ENCODE results near the gene HTR4.
"Not testable (repeated sequence)": the region's sequence is repeated elsewhere in the genome, so short reads cannot be mapped to it uniquely, and the experiment has no call there.

HTR4 gene, protein sequence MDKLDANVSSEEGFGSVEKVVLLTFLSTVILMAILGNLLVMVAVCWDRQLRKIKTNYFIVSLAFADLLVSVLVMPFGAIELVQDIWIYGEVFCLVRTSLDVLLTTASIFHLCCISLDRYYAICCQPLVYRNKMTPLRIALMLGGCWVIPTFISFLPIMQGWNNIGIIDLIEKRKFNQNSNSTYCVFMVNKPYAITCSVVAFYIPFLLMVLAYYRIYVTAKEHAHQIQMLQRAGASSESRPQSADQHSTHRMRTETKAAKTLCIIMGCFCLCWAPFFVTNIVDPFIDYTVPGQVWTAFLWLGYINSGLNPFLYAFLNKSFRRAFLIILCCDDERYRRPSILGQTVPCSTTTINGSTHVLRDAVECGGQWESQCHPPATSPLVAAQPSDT

GRCh38 chr5:148653836-148654781, at the start of gene HTR4:
HTR4 (minus strand) TSS chr5:148654527; CDS start chr5:148637014, 17,513 bp downstream.
- DNase-seq: no peak

GRCh38 chr5:148702019-148702596, 47.8 kb upstream of the HTR4 start:
- DNase-seq: no peak

DNA sequence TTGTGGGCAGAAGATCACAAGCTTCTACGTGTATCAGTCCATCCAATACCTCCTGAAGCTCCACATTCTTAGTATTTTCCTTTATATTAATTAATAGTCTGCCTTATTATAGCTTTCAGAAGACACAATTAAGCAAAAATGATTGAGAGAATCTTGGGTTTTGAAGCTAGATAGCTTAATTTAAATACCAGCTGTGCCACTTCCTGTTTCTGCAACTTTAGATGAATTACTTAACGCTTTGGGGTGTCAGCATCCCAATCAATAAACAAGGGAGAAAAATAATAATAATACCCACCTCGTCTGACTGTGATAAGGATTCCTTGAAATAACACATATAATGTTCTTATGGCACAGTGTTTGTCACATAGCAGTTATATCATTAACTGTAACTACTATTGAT, 44.7 kb upstream of the HTR4 start:
- DNase-seq: no peak

DNA sequence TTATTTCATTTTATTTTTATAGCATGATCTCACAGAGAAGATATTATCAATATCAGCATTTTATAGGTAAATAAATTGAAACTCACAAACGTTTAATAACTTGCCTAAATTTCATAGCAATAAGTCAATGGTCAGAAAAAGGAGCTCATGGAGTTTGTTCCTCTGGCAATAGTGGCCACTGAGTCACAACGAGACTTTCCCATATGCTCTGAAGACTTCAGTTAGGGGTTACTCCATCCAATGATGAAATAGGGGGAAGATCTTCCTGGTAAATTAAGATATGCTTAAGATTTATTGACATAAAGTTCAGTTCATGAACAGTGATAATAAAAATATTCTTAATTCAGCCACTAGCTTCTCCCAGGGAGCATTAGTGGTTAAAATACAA, 43.5 kb upstream of the HTR4 start:
- DNase-seq: no peak

- no peak for DNase-seq
Measured at GRCh38 chr5:148697180-148697808, 43.0 kb upstream of the HTR4 start.

GRCh38 chr5:148696187-148697036, 42.1 kb upstream of the HTR4 start:
- DNase-seq: no peak

DNA sequence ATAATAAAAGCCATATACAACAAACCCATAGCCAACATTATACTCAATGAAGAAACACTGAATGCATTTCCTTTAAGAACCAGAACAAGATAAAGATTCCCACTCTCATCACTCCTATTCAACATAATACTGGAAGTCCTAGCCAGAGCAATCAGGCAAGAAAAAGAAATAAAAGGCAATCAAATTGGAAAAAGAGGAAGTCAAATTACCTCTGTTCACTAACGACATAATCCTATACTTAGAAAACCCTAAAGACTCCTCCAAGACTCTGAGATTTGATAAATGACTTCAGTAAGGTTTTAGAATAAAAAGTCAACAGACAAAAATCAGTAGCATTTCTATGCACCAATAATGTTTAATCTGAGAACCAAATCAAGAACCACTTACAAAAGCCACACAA, 36.6 kb upstream of the HTR4 start:
- no peak for DNase-seq

GRCh38 chr5:148688787-148689186, 34.5 kb upstream of the HTR4 start:
- DNase-seq: no peak

DNA sequence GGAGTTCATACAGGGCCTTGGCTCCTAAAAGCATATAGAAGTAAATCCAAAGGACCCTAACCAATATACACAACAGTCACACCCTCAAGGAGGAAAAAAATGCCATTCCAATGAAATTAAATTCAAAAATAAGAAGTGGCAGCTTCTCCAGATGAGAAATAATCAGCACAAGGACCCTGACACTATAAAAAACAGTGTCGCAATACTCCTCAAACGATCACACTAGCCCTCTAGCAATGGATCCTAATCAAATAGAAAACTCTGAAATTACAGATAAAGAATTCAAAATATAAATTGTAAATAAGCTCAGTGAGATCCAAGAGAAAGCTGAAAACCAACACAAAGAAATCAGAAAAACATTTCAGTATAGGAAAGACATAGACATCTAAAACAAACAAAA, 33.5 kb upstream of the HTR4 start:
- DNase-seq: no peak

GRCh38 chr5:148687427-148687826, 33.1 kb upstream of the HTR4 start:
- DNase-seq: no peak

DNA sequence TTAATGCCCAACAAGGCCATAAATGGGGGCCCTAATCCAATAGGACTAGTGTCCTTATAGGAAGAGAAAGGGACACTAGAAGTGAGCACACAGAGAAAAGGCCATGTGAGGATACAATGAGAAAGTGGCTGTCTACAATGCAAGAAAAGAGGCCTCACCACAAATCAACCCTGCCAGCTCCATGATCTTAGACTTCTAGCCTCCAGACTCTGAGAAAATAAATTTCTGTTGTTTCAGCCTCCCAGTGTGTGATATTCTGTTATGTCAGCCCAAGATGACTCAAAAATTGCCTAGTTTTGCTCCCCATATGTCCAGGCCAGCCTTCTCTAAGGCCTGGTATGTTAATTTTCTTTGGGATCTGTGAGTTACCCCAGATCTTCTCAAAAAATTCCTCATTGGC, 32.3 kb upstream of the HTR4 start:
- DNase-seq: no peak

GRCh38 chr5:148685520-148686134, 31.3 kb upstream of the HTR4 start:
- DNase-seq: no peak

- DNase-seq: no peak
Measured at GRCh38 chr5:148684528-148684927, 30.2 kb upstream of the HTR4 start.

- no peak for DNase-seq
Measured at GRCh38 chr5:148683651-148684050, 29.3 kb upstream of the HTR4 start.

DNA sequence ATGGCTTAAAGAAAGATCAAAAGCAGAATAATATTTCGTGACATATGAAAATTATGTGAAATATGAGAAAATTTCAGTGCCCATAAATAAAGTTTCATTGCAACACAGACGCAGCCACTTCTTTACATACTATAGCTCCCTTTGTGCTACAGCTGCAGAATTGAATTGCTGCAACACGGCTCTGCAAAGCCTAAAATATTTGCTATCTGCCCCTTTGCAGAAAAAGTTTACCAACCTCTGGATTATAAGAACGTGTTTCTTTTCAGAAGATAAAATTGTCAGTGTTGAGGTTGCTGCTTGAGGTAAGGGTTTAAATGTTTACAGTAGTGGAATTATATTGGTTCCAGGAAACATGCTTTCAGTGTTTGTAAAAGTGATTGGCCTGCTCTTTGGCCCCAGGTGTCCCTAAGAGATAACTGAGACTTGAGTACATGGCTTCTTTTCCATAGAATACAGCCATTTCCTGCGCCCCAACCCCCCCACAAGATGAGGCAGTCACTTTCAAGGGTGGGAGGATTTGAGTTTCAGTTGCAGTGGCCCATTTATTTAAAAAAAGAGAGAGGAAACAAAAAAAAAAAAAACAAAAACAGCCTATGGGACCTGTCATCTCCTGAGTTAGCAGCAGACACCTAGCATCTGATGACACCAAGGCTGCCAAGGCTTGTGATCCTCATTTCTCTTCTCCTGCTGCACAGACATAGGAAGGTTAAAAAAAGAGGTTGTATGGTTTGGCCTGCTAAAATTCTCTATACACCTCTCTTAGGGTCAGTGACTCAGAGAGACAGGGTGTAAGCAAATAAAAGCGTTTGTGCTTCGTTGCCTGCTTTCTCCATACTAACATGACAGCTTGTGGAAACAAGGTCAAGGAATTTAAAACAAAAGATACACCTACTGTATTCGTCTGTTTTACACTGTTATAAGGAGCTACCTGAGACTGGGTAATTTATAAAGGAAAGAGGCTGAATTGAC, 28.0 kb upstream of the HTR4 start:
- no peak for DNase-seq

DNA sequence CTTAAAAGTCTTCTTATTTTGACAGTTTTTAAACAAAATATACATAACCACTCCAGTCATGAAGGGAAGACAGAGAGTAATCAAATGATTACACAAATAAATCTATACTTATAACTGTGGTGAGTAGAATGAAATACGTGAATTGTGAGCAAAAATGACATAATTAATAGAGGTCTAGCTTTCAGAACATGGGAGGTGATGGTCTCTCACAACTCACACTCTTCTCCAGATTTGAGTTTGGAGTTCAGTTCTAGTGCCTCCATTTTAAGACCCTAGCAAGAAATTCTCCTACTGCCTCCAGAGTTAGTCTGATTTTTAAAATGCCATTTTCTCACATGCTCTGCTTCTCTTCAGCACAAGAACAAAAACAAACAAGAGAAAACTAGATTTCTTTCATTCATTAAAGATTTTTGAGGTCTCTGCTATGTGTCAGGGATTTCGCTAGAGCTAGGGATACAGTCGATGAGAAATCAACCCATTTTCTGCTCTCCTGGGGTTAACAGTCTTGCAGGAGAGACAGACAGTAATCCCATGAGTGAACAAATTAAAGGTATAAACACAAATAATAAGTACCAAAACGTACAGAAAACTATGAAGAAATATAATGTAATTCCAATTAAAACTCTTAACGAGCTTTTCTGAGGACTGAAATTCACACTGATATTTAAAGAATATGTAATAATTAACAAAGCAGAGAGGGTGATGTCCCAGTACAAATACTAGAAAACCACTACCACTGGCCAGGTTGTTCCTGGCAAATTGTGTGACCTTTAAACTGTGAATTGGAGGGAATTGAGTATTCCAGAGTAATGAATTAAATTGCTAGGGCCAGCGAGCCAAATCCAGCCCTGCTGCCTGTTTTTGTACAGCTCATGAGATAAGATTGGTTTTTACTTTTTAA, 27.1 kb upstream of the HTR4 start:
- no peak for DNase-seq

GRCh38 chr5:148673704-148674103, 19.4 kb upstream of the HTR4 start:
- DNase-seq: not testable (repeated sequence)

GRCh38 chr5:148666353-148666752, 12.0 kb upstream of the HTR4 start:
- DNase-seq: no peak

GRCh38 chr5:148665431-148665830, 11.1 kb upstream of the HTR4 start:
- no peak for DNase-seq
